IMR-90 (cell line): Measurements from ENCODE around the gene ZBTB44.

ENCODE experiments used
- BHLHE40 ChIP-seq: fragments of 150-350 bp; IDR thresholded peaks from 2 replicates; pipeline ENCODE4 v1.6.1; 2016; ENCODE audit warnings: mild to moderate bottlenecking, low read depth, low read length
- CEBPB ChIP-seq: IDR thresholded peaks from 2 replicates; pipeline ENCODE4 v1.6.1; 2012; ENCODE audit warnings: low read depth, low read length, improper control_type of control experiment
- CHD1 ChIP-seq: IDR thresholded peaks from 2 replicates; pipeline ENCODE4 v1.6.1; 2012; ENCODE audit warnings: low read depth, low read length, improper control_type of control experiment
- FOS ChIP-seq: fragments of 150-350 bp; IDR thresholded peaks from 2 replicates; pipeline ENCODE4 v1.6.1; 2016; ENCODE audit warnings: low read depth, low read length
- MAFK ChIP-seq: IDR thresholded peaks from 2 replicates; pipeline ENCODE4 v1.6.1; 2012; ENCODE audit warnings: low read depth, low read length, improper control_type of control experiment
- MAZ ChIP-seq: IDR thresholded peaks from 2 replicates; pipeline ENCODE4 v1.6.1; 2012; ENCODE audit warnings: low read depth, mild to moderate bottlenecking, low read length, improper control_type of control experiment, moderate library complexity, borderline replicate concordance
- MXI1 ChIP-seq: IDR thresholded peaks from 2 replicates; pipeline ENCODE4 v1.6.1; 2012; ENCODE audit warnings: low read depth, mild to moderate bottlenecking, low read length, moderate library complexity, borderline replicate concordance
- NFE2L2 ChIP-seq: fragments of 150-350 bp; IDR thresholded peaks from 2 replicates; pipeline ENCODE4 v1.6.1; 2016; ENCODE audit warnings: low read depth, mild to moderate bottlenecking, low read length
- POLR2A ChIP-seq: IDR thresholded peaks from 2 replicates; pipeline ENCODE4 v1.6.1; 2012; ENCODE audit warnings: mild to moderate bottlenecking, low read depth, low read length
- RAD21 ChIP-seq: IDR thresholded peaks from 2 replicates; pipeline ENCODE4 v1.6.1; 2012; ENCODE audit warnings: low read length, improper control_type of control experiment
- SMC3 ChIP-seq: fragments of 150-350 bp; IDR thresholded peaks from 2 replicates; pipeline ENCODE4 v1.6.1; 2016; ENCODE audit warnings: low read depth, mild to moderate bottlenecking, antibody characterized with exemption, low read length, moderate library complexity
- USF2 ChIP-seq: fragments of 150-350 bp; IDR thresholded peaks from 2 replicates; pipeline ENCODE4 v1.6.1; 2017; ENCODE audit warnings: mild to moderate bottlenecking, antibody characterized with exemption, low read length, low read depth
- TF ChIP-seq, protein P1 (sequence below): conservative IDR thresholded peaks from 2 replicates; pipeline ENCODE4 v1.5.1; 2012; ENCODE audit warnings: mild to moderate bottlenecking, low read depth, low read length, improper control_type of control experiment
- TF ChIP-seq, protein P2 (sequence below): fragments of 150-350 bp; IDR thresholded peaks from 2 replicates; pipeline ENCODE4 v1.6.1; 2016; ENCODE audit warnings: low read depth, mild to moderate bottlenecking, low read length, moderate library complexity, borderline replicate concordance

DNA sequence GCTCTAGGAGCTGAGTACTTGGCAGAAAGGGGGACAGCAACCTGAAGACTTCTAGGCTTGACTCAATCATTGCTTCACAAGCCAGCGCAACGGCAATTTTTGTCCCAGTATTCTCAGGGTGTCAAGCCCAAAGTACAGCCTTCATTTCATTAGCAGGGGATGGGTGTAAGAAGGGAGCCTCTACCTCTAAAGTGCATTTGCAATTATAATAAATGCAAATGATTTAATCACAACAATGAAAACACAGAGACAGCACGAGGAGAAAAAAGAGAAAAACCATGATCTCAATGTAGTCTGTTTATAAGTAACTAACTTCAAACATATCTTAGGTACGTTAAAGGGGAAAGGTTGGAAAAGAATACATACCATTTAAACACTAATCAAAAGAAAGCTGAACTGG is 34.7 kb downstream of the ZBTB44 start:
- TF ChIP-seq MAFK (no peak), RAD21 (no peak), USF2 (no peak), CHD1 (no peak), SMC3 (no peak), POLR2A (no peak), NFE2L2 (no peak), MAZ (no peak), MXI1 (no peak), CEBPB (no peak), BHLHE40 (no peak), FOS (no peak)
- TF ChIP-seq, protein P1, sequence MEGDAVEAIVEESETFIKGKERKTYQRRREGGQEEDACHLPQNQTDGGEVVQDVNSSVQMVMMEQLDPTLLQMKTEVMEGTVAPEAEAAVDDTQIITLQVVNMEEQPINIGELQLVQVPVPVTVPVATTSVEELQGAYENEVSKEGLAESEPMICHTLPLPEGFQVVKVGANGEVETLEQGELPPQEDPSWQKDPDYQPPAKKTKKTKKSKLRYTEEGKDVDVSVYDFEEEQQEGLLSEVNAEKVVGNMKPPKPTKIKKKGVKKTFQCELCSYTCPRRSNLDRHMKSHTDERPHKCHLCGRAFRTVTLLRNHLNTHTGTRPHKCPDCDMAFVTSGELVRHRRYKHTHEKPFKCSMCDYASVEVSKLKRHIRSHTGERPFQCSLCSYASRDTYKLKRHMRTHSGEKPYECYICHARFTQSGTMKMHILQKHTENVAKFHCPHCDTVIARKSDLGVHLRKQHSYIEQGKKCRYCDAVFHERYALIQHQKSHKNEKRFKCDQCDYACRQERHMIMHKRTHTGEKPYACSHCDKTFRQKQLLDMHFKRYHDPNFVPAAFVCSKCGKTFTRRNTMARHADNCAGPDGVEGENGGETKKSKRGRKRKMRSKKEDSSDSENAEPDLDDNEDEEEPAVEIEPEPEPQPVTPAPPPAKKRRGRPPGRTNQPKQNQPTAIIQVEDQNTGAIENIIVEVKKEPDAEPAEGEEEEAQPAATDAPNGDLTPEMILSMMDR, result no peak
- TF ChIP-seq, protein P2, sequence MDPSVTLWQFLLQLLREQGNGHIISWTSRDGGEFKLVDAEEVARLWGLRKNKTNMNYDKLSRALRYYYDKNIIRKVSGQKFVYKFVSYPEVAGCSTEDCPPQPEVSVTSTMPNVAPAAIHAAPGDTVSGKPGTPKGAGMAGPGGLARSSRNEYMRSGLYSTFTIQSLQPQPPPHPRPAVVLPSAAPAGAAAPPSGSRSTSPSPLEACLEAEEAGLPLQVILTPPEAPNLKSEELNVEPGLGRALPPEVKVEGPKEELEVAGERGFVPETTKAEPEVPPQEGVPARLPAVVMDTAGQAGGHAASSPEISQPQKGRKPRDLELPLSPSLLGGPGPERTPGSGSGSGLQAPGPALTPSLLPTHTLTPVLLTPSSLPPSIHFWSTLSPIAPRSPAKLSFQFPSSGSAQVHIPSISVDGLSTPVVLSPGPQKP, result no peak
